Suprapubic skin (tissue), 4 donors: Measurements from ENCODE around the gene KL. TPM values are rescaled to one million over a fixed set of nuclear protein-coding genes. Genes with fewer than 3 reads are reported as not detected.

ENCODE experiments used
- DNase-seq, 2 donors: peaks; one replicate each; pipeline ENCODE4 v3.0.0-alpha.2; 2019; ENCODE audit warnings: low spot score in 2 of 2
- H3K27ac ChIP-seq: fragments of 200-600 bp; sonication (generic); one replicate; pipeline ENCODE4 v1.5.1; 2019
- H3K27me3 ChIP-seq: fragments of 200-600 bp; sonication (generic); one replicate; pipeline ENCODE4 v1.5.1; 2019
- H3K36me3 ChIP-seq: fragments of 200-600 bp; sonication (generic); one replicate; pipeline ENCODE4 v1.5.1; 2019
- H3K4me1 ChIP-seq: fragments of 200-600 bp; sonication (generic); one replicate; pipeline ENCODE4 v1.5.1; 2019
- H3K4me3 ChIP-seq: fragments of 200-600 bp; sonication (generic); one replicate; pipeline ENCODE4 v1.5.1; 2019; ENCODE audit warnings: mild to moderate bottlenecking
- H3K9me3 ChIP-seq: fragments of 200-600 bp; sonication (generic); one replicate; pipeline ENCODE4 v1.5.1; 2019
- EP300 ChIP-seq: sonication (generic); formaldehyde crosslinking; IDR thresholded peaks from one replicate; pipeline ENCODE4 v1.6.1; 2017; ENCODE audit warnings: antibody characterized with exemption
- POLR2A ChIP-seq, 2 donors: fragments of 450-650 bp; IDR thresholded peaks; one replicate each; pipeline ENCODE4 v1.6.1; 2017; ENCODE audit warnings: antibody characterized with exemption in 2 of 2, mild to moderate bottlenecking in 2 of 2, moderate library complexity in 2 of 2
- POLR2AphosphoS5 ChIP-seq, 3 donors: sonication (generic); formaldehyde crosslinking; IDR thresholded peaks; one replicate each; pipeline ENCODE4 v1.6.1; 2017; ENCODE audit warnings: antibody characterized with exemption in 3 of 3
- WGBS: methylation state at CpG from one replicate; pipeline ENCODE4 v1.1.5; 2018; 5-methylcytosine and 5-hydroxymethylcytosine counted together
- total RNA-seq, 4 donors: library from RNA; depleted of rRNA; stranded (reverse); fragments of >200 nt; gene quantifications; one replicate each; pipeline ENCODE4 v1.1.0, GENCODE V29; 2016
- TF ChIP-seq, protein P1 (sequence below), 2 donors: fragments of 200-600 bp in 1 of 2; fragments of 450-650 bp in 1 of 2; sonication (generic) in 1 of 2; IDR thresholded peaks; one replicate each; pipeline ENCODE4 v1.5.1; 2016 to 2019; ENCODE audit warnings: antibody characterized with exemption in 2 of 2, mild to moderate bottlenecking in 1 of 2, moderate library complexity in 1 of 2

The KL gene
- total RNA-seq, 4 donors from 2014 or later: 0.95 to 1.6 (median 1.6) TPM

DNA sequence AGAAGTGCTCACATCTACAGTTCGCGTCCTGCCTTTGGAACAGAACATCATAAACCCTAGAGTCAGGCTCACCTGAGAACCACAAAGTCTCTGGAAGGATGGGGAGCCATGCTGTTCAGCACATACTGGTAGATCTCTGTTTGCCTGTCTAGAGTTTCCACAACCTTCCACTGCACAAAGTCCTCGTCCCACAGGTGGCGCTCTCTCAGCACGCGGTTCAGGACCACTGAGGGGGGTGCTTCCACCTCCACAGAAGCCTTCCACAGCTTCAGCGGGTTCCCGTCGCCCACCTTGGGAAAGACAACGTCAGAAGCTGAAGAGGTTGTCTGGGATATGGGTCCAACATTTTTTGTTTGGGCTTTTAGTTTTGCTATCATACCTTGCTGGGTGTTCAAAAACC lies 93.6 kb downstream of the KL start:
- Histone ChIP-seq H3K36me3 (peaks cover 53% of the 10 kb centered on the region), H3K27ac (peak overlapping the region; percentile 50), H3K4me3 (no peak overlapping the region), H3K4me1 (peaks cover 49% of the 10 kb centered on the region), H3K27me3 (no peaks in the 10 kb centered on the region), H3K9me3 (no peaks in the 10 kb centered on the region)
- 84% methylated on average over 10 of the region's 10 CpGs for WGBS
- TF ChIP-seq EP300 (no peak), POLR2A (IDR thresholded peaks at IDR 0.05) (no peak), POLR2AphosphoS5 (IDR thresholded peaks at IDR 0.05) (no peak)
- TF ChIP-seq, protein P1, sequence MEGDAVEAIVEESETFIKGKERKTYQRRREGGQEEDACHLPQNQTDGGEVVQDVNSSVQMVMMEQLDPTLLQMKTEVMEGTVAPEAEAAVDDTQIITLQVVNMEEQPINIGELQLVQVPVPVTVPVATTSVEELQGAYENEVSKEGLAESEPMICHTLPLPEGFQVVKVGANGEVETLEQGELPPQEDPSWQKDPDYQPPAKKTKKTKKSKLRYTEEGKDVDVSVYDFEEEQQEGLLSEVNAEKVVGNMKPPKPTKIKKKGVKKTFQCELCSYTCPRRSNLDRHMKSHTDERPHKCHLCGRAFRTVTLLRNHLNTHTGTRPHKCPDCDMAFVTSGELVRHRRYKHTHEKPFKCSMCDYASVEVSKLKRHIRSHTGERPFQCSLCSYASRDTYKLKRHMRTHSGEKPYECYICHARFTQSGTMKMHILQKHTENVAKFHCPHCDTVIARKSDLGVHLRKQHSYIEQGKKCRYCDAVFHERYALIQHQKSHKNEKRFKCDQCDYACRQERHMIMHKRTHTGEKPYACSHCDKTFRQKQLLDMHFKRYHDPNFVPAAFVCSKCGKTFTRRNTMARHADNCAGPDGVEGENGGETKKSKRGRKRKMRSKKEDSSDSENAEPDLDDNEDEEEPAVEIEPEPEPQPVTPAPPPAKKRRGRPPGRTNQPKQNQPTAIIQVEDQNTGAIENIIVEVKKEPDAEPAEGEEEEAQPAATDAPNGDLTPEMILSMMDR (IDR thresholded peaks at IDR 0.05): no peak
- no peak for DNase-seq

GRCh38 chr13:33110386-33110712 lies 94.1 kb downstream of the KL start:
- Histone ChIP-seq H3K4me3 (no peak overlapping the region), H3K4me1 (peaks cover 49% of the 10 kb centered on the region), H3K9me3 (no peaks in the 10 kb centered on the region), H3K36me3 (peaks cover 52% of the 10 kb centered on the region), H3K27me3 (no peaks in the 10 kb centered on the region), H3K27ac (peak overlapping the region; percentile 50)
- WGBS: 68% methylated on average over 5 of the region's 5 CpGs
- DNase-seq: no peak
- TF ChIP-seq POLR2A (IDR thresholded peaks at IDR 0.05) (no peak), EP300 (no peak), POLR2AphosphoS5 (IDR thresholded peaks at IDR 0.05) (no peak)
- TF ChIP-seq, protein P1 (IDR thresholded peaks at IDR 0.05): no peak

GRCh38 chr13:33110713-33111413 lies 94.6 kb downstream of the KL start:
- Histone ChIP-seq H3K9me3 (no peaks in the 10 kb centered on the region), H3K27ac (peak overlapping the region; percentile 50), H3K4me1 (peaks cover 49% of the 10 kb centered on the region), H3K27me3 (no peaks in the 10 kb centered on the region), H3K4me3 (no peak overlapping the region), H3K36me3 (peaks cover 52% of the 10 kb centered on the region)
- DNase-seq: peak in 1 of 2 donors; percentile 75
- TF ChIP-seq POLR2AphosphoS5 (IDR thresholded peaks at IDR 0.05) (no peak), EP300 (no peak), POLR2A (IDR thresholded peaks at IDR 0.05) (no peak)
- TF ChIP-seq, protein P1 (IDR thresholded peaks at IDR 0.05): no peak
- WGBS: 60% methylated on average over 14 of the region's 14 CpGs

DNA sequence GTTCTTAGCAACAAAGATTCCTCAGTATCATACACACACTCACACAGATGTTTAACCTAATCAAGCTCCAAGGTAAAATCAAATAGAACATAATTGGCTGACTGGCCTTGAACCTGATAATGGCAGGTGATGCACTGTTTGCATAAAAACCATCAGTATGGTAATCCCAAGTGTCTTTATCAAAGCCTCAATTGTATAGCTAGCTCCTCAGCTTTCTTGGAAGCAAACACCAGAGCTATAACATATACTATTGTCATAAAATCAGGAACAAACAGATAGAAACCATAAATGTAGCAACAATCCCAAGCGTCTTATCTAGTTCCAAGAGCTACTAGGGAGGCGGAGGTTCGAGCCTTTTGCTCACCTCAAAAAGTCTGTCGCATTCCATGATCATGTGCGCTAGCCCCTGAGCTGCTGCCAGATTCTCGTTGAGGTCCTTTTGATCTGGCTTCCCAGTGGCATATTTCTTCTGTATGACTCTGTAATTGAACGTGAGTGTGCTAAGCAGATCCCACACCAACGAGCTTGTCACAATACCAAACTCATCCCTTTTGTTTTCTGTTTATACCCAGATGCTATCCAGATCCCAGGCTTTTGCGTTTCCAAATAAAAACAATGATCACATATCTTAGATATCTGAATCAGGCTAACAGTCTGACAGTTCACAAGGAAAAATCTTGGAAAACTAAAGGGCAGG lies 95.3 kb downstream of the KL start:
- H3K9me3 ChIP-seq: no peaks in the 10 kb centered on the region
- H3K4me3 ChIP-seq: no peak overlapping the region
- TF ChIP-seq EP300 (no peak), POLR2AphosphoS5 (IDR thresholded peaks at IDR 0.05) (peak in 2 of 3 donors; percentile 49 to 60)
- H3K27me3 ChIP-seq: no peaks in the 10 kb centered on the region
- WGBS: 61% methylated on average over 9 of the region's 9 CpGs
- H3K36me3 ChIP-seq: peaks cover 49% of the 10 kb centered on the region
- H3K4me1 ChIP-seq: peaks cover 49% of the 10 kb centered on the region
- no peak for DNase-seq
- H3K27ac ChIP-seq: peak overlapping the region; percentile 50

DNA sequence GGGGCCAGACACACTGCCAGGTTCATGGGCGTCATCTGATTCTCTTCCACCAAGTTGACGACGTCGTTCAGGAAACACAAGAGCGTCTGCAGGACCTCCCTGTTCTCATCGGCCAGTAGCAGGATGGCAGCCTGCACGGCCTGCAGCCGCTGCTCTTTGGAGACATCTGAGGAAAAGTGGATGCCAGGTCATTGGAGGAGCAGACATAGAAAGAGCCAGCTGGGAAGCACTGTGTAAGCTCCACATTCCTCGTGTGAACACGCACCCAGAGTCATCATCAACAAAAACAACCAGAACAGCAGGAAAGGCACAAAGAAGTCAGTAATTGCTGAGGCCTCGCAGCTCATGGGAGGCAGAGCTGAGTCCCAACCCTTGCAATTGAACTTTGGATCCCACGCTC lies 96.5 kb downstream of the KL start:
- Histone ChIP-seq H3K27ac (peak overlapping the region; percentile 36), H3K9me3 (no peaks in the 10 kb centered on the region), H3K27me3 (no peaks in the 10 kb centered on the region), H3K4me1 (peaks cover 49% of the 10 kb centered on the region), H3K4me3 (no peak overlapping the region), H3K36me3 (peaks cover 44% of the 10 kb centered on the region)
- TF ChIP-seq POLR2AphosphoS5 (IDR thresholded peaks at IDR 0.05) (no peak), EP300 (no peak), POLR2A (IDR thresholded peaks at IDR 0.05) (no peak)
- TF ChIP-seq, protein P1 (IDR thresholded peaks at IDR 0.05): no peak
- DNase-seq: no peak
- 82% methylated on average over 12 of the region's 12 CpGs for WGBS
